Activated gamma-delta T cell treated with Interleukin-2 at 50 U/mL for 16 hours (primary cell): ENCODE measurements around the gene USP47.

ENCODE experiments used
- DNase-seq: peaks from one replicate; pipeline ENCODE4 v3.0.0-alpha.2; 2020

Gene USP47

GRCh38 chr11:11967669-11968510 lies 126.1 kb downstream of the USP47 start:
- no peak for DNase-seq

- DNase-seq: no peak
Measured at GRCh38 chr11:11968511-11969280, 126.9 kb downstream of the USP47 start.

GRCh38 chr11:11969380-11970215 lies 127.8 kb downstream of the USP47 start:
- DNase-seq: no peak

DNA sequence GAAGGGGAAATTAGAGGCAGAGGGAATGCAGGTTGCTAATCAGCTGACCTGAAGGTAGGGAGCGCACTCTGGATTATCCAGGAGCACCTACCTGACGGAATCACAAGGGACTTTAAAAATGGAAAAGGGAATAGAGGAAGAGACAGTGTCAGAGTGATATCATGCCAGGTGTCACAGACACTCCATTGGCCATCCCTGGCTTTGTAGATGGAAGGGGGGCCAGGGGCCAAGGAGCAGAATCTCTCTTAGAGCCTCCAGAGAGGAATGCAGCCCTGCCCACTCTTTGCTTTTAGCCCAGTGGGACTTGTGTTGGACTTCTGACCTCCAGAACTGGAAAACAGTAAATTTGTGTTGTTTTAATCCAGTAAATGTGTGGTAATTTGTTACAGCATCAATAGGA lies 128.8 kb downstream of the USP47 start:
- no peak for DNase-seq

- no peak for DNase-seq
Measured at GRCh38 chr11:11971906-11972547, 130.3 kb downstream of the USP47 start.

DNA sequence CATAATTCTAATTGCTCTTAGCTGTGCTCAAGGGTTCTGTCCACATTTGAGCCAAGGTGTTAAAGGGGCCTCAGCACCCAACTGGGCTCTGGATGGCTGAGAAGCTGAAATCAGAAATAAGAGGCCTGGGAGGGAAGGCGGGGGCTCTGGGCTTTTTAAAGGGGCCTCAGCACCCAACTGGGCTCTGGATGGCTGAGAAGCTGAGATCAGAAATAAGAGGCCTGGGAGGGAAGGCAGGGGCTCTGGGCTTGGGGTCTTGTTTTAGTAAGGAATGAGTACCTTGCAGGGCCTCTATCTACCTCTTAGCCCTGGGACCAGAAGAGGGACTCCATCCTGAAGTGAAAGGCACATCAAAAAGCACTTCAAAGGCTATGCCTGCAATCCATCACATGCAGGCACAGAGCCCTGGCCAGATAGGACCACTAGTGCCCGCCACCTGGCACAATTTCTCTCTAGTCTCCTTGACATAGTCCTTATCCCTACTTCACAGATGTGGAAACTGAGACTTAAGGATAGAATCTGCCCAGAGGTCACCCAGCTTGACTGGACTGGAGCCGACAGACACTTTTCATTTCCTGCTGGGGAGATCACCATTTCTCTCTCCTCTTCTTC lies 131.1 kb downstream of the USP47 start:
- DNase-seq: no peak

- no peak for DNase-seq
Measured at GRCh38 chr11:11973361-11973800, 131.6 kb downstream of the USP47 start.

DNA sequence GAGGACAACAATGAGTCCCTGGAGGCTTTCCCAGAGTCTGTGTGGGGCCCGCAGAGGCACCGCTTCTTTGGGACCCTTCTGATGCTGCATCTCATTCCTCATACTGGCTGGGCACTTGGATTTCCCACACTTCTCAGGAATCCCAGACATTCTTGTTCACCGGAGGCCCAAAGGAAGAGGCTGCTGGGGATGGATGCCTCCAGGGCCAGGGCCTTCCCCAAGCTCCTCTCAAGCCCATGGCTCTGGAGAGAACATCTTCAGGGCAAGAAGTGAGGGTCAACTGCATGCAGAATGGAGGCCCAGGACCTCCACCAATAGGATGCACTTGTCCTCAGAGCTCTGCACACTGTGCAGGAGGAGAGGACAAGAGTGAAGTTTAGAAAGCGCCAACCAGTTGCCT lies 132.1 kb downstream of the USP47 start:
- DNase-seq: no peak

DNA sequence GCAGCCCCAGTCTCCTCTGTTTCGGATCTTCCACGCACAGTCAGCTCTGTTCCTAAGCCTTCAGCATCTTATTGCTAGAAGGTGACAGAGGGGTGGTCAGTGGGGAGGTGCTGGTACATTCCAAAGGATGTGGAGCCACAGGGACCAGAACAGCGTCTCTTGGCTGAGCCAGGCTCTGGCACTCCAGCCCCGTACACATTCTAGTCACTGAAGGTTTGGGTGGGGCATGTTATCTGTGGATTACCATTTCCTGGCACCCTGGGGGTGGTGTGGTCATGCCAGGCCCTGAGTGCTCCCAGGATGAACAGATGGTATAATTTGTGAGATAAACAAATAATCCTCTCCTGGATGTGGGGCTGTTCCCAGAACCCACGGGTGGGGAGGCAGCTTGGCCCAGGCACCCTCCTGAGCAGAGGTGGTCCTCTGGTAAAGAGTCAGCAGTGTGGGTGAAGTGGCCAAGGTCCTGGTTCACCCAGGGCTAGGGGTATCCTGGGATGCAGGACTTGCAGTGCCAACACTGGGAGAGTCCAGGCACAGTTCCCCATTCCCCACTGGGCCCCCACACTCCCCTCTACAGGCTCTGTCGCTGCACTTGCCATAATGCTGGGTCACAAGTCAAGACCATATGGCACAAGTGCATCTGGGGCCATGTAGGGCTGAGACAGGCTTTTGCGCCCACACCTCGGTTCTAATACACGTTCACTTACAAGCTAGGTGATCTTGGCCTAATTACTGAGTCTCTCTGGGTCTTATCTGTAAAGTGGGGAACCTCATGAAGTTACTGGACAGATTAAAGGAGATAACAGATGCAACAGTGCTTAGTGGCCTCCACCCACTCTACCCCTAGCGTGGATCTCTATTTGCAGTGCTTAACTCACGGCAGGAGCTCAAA lies 133.7 kb downstream of the USP47 start:
- no peak for DNase-seq

- no peak for DNase-seq
Measured at GRCh38 chr11:11976481-11977127, 134.8 kb downstream of the USP47 start.

DNA sequence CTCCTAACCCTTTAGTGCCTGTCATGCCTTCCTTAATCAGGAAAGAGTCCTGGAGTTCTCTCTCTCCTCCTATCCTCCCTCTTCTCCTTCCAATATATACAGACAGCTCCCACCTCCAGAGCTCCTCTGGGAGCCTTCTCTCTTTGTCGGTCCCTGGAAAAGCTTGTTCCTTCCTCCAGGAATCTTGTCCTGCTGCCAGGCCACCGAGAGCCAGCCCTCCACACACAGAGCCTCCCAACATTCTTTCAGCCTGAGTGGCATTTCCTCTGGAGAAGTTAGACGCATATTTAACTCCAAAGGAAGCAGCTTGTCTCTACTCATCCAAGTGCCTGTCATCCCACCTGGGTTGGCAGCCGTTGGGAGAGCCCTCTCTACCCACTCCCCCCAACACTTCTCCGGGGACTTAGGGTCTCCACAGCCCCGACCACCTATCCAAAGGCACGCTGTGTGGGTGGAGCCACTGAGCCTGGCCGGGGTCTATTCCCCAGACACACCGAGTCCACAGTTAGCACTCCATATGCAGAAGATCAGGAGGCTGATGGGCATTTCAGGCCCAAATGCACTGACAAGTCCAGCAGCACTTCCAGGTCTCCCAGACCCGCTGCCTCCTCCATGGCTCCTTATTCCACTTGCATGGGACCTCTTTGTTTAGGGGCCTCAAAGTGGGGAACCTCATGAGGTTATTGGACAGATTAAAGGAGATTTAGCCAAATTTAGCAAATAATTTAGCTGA lies 135.6 kb downstream of the USP47 start:
- no peak for DNase-seq

- no peak for DNase-seq
Measured at GRCh38 chr11:11978098-11978637, 136.4 kb downstream of the USP47 start.

DNA sequence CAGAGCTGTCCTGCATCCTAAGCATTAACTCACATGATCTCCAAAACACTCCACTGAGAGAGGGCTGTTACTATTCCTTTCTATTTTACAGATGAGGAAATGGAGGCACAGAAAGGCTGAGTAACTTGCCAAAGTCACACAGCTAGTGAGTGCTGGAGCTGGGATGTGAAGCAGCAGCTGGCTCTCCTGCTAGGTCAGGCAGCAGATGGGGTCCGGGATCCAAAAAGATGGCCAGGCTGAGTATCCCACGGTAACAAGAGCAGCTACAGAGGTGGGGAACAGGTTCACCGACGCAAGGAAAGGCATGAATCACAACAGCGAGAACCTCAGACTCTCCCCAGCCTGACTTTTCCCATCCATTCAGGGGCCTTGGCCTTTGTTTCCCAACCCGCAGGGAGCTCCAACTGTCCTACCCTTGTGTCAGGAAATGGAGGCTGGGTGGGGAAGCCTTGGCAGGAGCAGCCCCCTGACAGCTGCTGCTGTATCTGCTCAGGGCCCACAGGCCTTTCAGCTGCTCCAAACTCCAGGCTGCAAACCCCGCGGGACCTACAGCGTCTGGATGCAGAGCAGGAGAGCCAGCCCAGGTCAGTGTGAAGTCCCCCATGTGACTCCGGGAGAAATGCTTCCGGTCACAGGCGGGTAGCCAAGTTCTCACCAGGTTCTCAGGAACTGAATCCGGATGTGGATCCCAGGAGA lies 137.2 kb downstream of the USP47 start:
- DNase-seq: no peak

GRCh38 chr11:11979488-11980117 lies 137.8 kb downstream of the USP47 start:
- no peak for DNase-seq

- no peak for DNase-seq
Measured at GRCh38 chr11:11980200-11980599, 138.4 kb downstream of the USP47 start.

GRCh38 chr11:11980841-11981308 lies 139.1 kb downstream of the USP47 start:
- no peak for DNase-seq

GRCh38 chr11:11981364-11981763 lies 139.6 kb downstream of the USP47 start:
- DNase-seq: no peak

DNA sequence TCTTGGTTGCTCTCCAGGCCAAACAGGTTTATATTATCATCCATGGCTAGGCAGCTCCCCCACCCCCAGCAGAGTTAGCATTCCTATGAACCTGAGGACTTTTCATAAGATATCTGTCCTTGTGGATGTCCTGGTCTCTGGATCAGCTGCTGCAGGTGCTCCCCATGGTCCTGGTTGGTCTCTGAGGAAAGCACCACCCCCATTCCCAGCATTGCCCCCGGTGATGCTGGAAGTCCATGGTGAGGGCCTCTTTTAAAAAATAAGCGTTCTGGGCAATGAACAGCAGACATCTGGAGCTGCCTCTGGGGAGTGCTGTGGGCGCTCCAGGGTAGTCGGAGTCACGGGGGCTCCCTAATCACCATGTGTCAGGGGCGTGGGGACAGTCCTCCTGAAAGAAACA lies 140.1 kb downstream of the USP47 start:
- DNase-seq: no peak
